Stimulated activated CD8-positive, alpha-beta memory T cell treated with anti-CD3 and anti-CD28 coated beads, Interleukin-15, amount 100 ng/mL, for 4 hours (primary cell): ENCODE measurements around the gene TRIO.

Source experiments
- DNase-seq, 2 donors: peaks; one replicate each; pipeline ENCODE4 v3.0.0-alpha.2; 2020; ENCODE audit warnings: low read depth in 2 of 2

The TRIO gene

GRCh38 chr5:14264605-14265316 is 121.6 kb downstream of the TRIO start:
- peak; percentile 57 to 62 for DNase-seq

DNA sequence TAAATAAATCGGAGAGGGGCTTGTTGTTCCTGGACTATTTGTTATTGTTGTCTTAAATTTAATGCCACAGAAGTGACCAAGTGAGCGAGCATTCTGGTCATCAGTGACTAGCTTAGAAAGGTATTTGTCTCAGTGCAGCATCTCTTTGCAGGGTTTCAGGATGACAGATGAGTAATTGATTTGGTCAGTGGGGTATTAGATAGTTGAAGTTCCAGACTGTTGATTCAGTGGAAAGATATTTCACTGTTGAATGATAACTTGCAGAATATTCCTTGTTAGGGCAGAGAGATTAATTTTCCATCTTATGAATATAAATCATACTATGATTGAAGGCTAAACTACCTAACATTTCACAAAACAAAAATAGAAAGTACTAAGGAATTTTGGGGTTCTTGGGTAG is 122.4 kb downstream of the TRIO start:
- DNase-seq = no peak

DNA sequence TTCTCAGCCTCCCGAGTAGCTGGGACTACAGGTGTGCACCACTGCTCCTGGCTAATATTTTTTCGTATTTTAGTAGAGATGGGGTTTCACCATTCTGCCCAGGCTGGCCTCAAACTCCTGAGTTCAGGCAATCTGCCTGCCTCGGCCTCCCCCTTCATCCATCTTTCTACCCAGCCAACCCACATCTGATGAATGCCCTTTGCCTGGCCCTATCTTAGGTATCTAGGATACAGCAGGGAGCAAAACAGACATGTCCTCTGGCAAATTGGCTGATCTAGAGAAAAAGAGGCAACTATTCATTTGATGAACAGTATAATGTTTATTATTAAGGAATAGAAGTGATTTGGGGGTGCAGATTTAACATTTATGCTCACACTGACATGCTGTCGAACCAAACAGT is 123.0 kb downstream of the TRIO start:
- DNase-seq = no peak

GRCh38 chr5:14266686-14267085 is 123.5 kb downstream of the TRIO start:
- DNase-seq = no peak

GRCh38 chr5:14267166-14267838 is 124.2 kb downstream of the TRIO start:
- no peak for DNase-seq

GRCh38 chr5:14267991-14268708 is 125.0 kb downstream of the TRIO start:
- DNase-seq = no peak

DNA sequence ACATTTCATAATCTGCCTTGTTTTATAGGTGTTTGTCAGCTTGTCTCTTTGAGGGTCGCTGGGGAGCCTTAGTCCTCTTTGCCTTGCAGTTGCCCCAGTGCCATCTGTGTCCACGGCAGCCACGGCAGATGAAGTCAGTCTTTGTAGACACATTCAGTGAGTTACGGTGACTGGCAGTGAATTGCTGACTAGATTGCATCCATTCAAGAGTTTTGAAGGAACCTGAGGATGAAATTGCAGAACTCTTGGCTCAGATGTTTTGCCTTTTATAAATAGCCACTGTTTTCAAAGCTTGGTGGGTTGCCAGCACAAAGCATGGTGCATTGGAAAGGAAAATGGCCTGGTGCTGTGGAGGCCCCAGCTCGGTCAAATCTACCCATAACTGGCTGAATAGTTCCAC is 125.6 kb downstream of the TRIO start:
- no peak for DNase-seq

DNA sequence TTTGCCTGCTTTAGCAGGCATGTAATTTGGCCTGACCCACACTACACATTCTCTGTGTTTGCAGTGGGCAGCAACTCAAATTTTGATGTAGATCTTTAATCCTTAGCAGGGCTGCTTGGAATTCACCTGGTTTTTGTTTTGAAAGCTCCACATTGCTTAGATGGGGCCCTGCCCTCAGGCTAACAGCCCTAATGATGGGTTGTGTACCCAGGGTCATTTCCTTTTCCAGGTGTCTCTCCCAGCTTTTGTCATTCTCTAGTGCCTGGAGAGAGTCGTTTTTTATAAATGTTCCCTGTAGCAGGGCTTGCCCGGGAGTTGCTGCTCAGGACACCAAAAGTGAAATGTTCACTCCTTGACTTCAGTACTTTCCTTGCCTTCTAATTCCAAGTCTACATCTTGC is 126.3 kb downstream of the TRIO start:
- DNase-seq = no peak

- DNase-seq = no peak
Measured at GRCh38 chr5:14270209-14270702, 127.1 kb downstream of the TRIO start.

DNA sequence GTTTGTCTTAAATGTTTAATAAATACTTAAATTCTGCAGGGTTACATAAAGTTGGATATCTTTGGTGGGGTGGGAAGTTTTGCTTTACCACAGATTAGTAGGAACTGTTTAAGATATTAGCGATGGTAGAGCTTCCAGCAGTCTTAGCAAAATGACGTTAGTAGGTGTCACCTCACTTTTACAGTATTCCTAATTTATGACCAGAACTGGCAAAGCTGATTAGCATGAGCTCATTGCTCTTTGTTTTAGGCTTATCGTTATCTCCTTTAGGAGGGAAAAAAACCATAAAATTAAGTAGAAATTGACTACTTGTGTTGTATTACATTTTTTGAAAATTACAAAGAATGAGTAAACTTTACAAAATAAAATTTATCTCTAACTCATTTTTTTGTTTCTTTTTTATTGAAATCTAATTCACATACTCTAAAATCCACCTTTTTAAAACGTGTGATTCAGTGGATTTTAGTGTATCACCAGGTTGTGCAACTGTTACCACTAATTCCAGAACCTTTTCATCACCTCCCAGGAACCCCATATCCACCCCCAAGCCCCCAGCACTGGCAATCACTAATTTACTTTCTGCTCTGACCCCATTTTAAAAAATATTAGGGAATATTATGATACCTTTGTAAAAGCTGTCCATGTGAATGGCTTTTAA is 129.5 kb downstream of the TRIO start:
- no peak for DNase-seq

DNA sequence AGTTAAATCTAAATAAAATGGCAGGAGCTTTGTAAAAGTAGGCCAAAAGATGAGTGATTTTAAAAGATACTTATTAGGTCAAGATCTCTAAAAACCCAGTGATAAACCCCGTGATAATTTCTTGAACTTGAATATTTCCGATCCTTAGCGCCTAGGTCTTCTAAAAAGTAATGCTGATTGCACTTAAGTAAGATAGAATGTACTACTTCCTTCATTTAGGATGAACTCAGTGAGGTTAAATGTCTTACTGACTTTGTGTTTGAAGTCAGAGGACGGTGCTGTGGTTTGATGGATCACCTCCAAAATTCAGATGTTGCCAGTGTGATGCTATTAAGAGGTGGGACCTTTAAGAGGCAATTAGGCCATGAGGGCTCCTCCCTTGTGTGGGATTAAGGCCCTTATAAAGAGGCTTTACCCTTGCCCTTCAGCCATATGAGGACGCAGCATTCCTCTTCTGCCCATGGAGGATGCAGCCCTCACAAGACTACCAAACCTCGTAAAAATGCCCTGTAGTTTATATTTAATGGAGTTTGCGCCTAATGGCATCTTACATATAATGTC is 130.1 kb downstream of the TRIO start:
- no peak for DNase-seq

- no peak for DNase-seq
Measured at GRCh38 chr5:14276380-14276779, 133.2 kb downstream of the TRIO start.

DNA sequence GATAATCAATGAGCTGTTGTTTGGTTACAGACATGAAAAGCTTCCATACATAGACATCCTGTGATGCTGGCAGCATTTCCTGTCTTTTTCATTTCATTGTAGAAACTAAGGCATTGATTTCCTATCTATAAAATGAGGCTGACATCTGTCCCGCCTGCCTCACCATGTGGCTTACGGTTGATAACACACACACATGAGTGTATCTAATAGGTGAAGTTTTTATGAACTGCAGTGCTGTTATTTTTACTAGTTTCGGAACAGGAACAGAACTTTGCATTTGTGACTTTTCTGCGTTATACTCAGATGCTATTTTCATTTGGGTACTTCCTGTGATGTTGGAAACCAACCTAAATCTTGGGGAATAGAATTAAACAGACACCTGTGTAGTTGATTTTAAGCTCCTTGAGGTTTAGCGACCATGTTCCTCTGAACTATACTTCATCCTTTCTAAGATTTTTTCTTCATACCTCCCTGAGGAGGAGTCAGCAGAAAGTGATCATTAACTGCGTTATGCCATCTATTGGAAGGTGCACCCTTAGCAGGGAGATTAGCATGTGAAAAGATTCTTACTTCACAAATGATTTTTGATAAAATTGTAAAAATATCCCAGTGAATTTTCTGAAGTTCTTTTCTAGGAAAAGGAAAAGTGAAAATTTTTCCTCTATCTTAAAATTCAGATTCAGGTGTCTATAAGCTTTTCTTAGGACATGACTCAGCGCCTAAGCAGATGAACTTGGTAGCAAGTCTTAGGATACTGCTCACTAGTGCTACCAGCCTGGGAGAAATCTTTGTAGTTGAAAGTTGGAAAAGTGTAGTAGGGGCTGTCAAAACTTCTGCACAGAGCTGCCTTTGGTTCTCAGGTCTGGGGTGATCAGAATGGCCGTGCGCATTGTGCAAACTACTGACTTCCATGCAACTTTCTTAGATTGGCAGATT is 134.5 kb downstream of the TRIO start:
- no peak for DNase-seq

DNA sequence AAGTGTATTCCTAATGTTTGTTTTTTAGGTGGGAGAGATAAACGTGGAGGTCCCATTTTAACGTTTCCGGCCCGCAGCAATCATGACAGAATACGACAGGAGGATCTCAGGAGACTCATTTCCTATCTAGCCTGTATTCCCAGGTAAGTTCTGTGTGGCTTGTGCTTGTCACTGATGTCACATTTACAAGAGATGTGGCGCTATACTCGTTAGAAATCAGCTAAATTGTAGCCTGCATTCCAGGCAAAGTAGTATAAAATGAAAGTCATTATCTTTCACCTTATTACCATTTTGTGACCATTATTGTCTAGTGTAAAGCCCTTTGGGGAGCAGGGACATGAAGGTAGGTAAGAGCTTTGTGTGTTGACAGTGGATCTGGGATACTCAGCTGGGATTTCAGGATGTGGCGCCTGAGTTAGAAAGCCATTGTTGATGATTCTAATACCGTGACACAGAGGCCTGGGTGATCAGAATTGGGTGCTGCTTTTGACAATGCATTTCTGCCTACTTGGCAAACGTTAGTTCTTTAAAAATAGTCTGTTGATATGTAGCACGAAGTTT is 137.2 kb downstream of the TRIO start:
- no peak for DNase-seq

DNA sequence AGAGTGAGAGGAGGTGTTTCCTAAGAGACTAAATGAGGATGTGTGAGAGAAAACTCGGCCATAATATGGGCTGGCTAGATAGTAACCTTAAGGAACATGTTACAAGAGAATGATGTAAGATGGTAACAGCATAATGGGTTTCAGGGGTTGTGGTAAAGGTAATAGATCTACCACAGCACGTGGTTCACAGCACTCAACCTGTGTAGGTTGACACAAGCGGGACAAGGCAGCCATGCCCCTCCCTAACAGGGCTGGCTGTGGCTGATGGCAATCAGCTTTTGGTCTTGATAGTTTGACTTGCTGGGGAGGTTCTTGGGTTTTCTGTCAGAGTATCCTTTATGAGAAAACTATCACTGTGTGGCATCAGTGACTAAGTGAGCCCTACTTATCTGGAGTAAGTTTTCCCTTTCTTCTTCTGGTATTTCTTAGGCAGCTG is 138.6 kb downstream of the TRIO start:
- no peak for DNase-seq

GRCh38 chr5:14283139-14283538 is 140.0 kb downstream of the TRIO start:
- no peak for DNase-seq

DNA sequence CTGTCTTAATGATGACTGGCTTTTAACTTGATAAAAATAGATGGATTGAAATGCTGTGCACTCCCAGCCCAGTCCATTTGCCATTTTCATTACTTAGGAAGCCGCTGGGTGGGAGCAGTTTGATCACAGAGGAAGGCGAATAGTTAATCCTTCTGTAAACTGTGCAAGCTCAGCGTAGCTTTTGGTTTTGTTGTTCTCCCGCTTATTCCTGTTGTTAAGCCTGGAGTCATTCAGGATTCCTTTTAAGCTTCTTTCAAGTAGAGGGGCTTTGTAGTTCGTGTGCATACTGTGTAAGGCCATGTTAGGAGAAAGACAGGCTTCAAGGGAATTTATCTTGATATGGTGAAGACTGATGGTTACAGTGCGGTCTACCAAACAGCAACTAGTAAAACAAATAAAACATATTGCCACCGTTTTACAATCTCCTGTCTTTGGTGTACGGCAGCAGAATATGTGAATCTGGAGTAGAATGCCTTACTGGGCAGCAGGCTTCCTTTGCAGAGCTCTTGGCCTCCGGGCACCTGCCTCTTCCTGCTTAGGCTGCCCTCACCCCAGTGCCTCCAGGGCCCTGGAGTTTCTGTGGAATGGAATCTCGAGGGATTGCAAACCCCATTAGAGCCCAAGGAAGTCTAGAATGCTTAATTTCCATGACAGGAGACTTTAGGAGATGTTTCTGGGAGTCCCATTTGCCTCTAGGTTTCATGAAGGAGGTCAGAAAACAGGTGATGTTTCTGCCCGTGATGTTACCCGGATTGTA is 141.4 kb downstream of the TRIO start:
- no peak for DNase-seq

- DNase-seq = no peak
Measured at GRCh38 chr5:14286007-14286406, 142.9 kb downstream of the TRIO start.

DNA sequence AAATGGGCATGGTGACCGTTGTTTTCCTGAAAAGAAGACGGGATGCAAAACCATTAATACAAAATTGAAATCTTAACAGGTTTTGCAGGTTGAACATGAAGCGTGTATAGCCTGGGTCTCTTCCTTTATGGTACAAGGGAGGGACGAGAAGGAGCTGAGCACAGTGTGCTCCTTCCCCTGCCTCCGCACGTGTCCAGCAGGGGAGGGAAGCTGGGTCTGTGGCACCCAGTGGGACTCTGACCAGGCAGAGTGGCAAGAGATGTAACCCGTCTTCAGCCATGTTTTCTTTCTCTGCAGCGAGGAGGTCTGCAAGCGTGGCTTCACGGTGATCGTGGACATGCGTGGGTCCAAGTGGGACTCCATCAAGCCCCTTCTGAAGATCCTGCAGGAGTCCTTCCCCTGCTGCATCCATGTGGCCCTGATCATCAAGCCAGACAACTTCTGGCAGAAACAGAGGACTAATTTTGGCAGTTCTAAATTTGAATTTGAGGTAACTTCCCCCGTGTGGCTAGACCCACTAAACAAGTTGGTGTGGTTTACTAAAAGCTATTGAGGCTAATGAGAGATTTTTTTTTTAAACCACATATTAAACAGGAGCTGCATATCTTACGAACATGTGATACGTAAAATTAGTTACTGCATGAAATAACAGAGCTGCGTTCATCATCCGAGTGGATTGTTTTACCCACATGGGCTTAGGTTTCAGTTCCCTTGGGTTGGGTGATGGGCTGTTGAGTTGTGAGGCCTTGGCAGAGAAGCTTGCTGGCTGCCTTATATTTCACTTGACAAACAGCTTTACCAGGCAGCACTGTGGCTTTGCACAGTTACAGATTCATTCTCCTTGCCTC is 143.7 kb downstream of the TRIO start:
- DNase-seq = no peak
